ENCODE results near the gene DNMT1. TPM values are rescaled to one million over a fixed set of nuclear protein-coding genes. Genes with fewer than 3 reads are reported as not detected.
A peak's percentile ranks its signal among the peaks of the same experiment; 100 is the strongest.

The DNMT1 gene
- total RNA-seq, 4 donors from 2014 or later = 36.1 to 54.4 (median 44.2) TPM

DNA sequence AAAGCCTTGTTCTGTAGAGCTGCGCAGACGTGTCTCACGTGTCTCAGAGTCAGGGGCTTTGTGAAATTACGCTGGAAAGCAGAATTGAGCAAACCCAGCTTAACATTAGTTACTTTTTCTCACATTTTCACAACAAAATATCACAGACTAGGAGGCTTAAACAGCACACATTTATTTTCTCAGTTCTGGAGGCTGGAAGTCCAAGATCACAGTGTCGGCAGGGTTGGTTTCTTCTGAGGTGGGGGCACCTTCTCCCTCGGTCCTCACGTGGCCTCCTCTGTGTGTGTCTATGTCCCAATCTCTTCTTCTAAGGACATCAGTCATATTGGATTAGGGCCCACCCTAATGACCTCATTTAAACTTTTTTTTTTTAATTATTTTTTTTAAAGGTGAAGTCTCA, 70.3 kb downstream of the DNMT1 start:
- no peak for DNase-seq (ENCODE audit: low spot score in 2 of 2)
- no peak overlapping the region for H3K4me3 ChIP-seq
- 95% methylated on average over 7 of the region's 7 CpGs for WGBS

GRCh38 chr19:10122045-10122444, 72.7 kb downstream of the DNMT1 start:
- Histone ChIP-seq H3K4me3 (no peak overlapping the region), H3K27me3 (no peaks in the 10 kb centered on the region), H3K9me3 (no peaks in the 10 kb centered on the region), H3K27ac (peak overlapping the region; percentile 74), H3K4me1 (peaks cover 39% of the 10 kb centered on the region), H3K36me3 (peaks cover 23% of the 10 kb centered on the region)
- 62% methylated on average over 6 of the region's 6 CpGs for WGBS
- no peak for TF ChIP-seq POLR2A (IDR thresholded peaks at IDR 0.05)
- TF ChIP-seq, protein P1, sequence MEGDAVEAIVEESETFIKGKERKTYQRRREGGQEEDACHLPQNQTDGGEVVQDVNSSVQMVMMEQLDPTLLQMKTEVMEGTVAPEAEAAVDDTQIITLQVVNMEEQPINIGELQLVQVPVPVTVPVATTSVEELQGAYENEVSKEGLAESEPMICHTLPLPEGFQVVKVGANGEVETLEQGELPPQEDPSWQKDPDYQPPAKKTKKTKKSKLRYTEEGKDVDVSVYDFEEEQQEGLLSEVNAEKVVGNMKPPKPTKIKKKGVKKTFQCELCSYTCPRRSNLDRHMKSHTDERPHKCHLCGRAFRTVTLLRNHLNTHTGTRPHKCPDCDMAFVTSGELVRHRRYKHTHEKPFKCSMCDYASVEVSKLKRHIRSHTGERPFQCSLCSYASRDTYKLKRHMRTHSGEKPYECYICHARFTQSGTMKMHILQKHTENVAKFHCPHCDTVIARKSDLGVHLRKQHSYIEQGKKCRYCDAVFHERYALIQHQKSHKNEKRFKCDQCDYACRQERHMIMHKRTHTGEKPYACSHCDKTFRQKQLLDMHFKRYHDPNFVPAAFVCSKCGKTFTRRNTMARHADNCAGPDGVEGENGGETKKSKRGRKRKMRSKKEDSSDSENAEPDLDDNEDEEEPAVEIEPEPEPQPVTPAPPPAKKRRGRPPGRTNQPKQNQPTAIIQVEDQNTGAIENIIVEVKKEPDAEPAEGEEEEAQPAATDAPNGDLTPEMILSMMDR (IDR thresholded peaks at IDR 0.05) = no peak
- no peak for TF ChIP-seq EP300 (IDR thresholded peaks at IDR 0.05)
- TF ChIP-seq POLR2AphosphoS5 (IDR thresholded peaks at IDR 0.05) = no peak
- DNase-seq (ENCODE audit: low spot score in 2 of 2) = no peak

More for the DNA sequence above, 70.3 kb downstream of the DNMT1 start:
- no peak overlapping the region for H3K27ac ChIP-seq
- peaks cover 17% of the 10 kb centered on the region for H3K4me1 ChIP-seq
- no peaks in the 10 kb centered on the region for H3K27me3 ChIP-seq
- peaks cover 16% of the 10 kb centered on the region for H3K36me3 ChIP-seq
- TF ChIP-seq EP300 (IDR thresholded peaks at IDR 0.05) (no peak), POLR2A (IDR thresholded peaks at IDR 0.05) (no peak)
- TF ChIP-seq, protein P1 (IDR thresholded peaks at IDR 0.05) = no peak
- H3K9me3 ChIP-seq = no peaks in the 10 kb centered on the region

- Histone ChIP-seq H3K9me3 (no peaks in the 10 kb centered on the region), H3K4me1 (peaks cover 39% of the 10 kb centered on the region), H3K4me3 (peak overlapping the region; percentile 96), H3K36me3 (peaks cover 30% of the 10 kb centered on the region), H3K27ac (peak overlapping the region; percentile 82), H3K27me3 (no peaks in the 10 kb centered on the region)
- WGBS = 36% methylated on average over 9 of the region's 9 CpGs
- no peak for DNase-seq (ENCODE audit: low spot score in 2 of 2)
- TF ChIP-seq EP300 (IDR thresholded peaks at IDR 0.05) (no peak), POLR2AphosphoS5 (IDR thresholded peaks at IDR 0.05) (peak in 1 of 3 donors; percentile 57), POLR2A (IDR thresholded peaks at IDR 0.05) (no peak)
- TF ChIP-seq, protein P1 (IDR thresholded peaks at IDR 0.05) = no peak
These were observed 74.1 kb downstream of the DNMT1 start for GRCh38 chr19:10120538-10121189.

- no peak for DNase-seq (ENCODE audit: low spot score in 2 of 2)
- 42% methylated on average over 10 of the region's 12 CpGs for WGBS
- no peaks in the 10 kb centered on the region for H3K27me3 ChIP-seq
These were observed 75.8 kb downstream of the DNMT1 start for GRCh38 chr19:10118960-10119359.

More at GRCh38 chr19:10118960-10119359, 75.8 kb downstream of the DNMT1 start:
- Histone ChIP-seq H3K4me3 (peak overlapping the region; percentile 96), H3K4me1 (peaks cover 39% of the 10 kb centered on the region), H3K9me3 (no peaks in the 10 kb centered on the region), H3K36me3 (peaks cover 46% of the 10 kb centered on the region), H3K27ac (peak overlapping the region; percentile 82)
- TF ChIP-seq, protein P1 (IDR thresholded peaks at IDR 0.05) = no peak
- TF ChIP-seq POLR2AphosphoS5 (IDR thresholded peaks at IDR 0.05) = no peak
- TF ChIP-seq EP300 (IDR thresholded peaks at IDR 0.05) = no peak
- no peak for TF ChIP-seq POLR2A (IDR thresholded peaks at IDR 0.05)

Measured in suprapubic skin (tissue), 4 donors.